ENCODE data around the gene SSUH2.

DNA sequence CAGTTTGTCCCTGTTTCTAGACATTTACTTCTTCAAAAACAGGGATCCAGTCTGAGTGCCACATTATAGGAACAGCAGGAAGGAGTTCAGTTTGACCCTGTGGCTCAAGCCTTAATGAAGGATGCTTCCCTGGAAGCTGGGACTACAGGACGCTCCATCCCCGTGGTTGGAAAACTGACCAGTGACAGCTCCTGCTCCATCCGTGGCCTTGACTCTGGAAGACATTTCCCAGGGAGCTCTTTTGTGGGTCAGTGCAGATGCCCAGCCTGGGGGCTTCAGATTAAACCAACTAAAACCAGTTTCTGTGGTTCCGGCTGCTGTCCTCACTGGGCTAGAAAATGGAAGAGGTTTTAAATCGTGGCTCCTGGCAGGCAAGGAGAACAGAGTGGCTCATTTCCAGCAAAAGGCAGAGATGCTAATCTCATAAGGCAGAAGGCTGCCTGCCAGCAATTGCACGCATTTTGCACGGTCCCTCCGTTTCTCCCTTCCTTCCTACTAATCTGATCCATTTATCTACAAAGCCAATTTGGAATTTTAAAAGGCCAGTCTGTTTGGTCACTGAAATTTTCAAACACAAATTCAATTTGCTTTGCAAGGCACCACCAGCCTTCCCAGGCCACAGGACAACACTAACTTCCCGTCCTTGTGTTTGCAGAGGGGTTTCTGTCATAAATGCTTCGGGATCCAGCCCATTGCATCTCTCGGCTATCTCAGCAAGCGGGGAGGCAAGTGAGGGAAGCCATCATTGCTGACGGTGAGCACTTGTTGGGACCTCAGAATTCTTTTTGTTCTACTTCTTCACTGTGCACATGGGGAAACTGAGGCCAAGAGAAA is 6.2 kb upstream of the SSUH2 start:
- TF ChIP-seq, protein P1, sequence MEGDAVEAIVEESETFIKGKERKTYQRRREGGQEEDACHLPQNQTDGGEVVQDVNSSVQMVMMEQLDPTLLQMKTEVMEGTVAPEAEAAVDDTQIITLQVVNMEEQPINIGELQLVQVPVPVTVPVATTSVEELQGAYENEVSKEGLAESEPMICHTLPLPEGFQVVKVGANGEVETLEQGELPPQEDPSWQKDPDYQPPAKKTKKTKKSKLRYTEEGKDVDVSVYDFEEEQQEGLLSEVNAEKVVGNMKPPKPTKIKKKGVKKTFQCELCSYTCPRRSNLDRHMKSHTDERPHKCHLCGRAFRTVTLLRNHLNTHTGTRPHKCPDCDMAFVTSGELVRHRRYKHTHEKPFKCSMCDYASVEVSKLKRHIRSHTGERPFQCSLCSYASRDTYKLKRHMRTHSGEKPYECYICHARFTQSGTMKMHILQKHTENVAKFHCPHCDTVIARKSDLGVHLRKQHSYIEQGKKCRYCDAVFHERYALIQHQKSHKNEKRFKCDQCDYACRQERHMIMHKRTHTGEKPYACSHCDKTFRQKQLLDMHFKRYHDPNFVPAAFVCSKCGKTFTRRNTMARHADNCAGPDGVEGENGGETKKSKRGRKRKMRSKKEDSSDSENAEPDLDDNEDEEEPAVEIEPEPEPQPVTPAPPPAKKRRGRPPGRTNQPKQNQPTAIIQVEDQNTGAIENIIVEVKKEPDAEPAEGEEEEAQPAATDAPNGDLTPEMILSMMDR (IDR thresholded peaks at IDR 0.05), result no peak
- TF ChIP-seq POLR2A (IDR thresholded peaks at IDR 0.05) (no peak), POLR2AphosphoS5 (IDR thresholded peaks at IDR 0.05) (no peak)
